ENCODE results near the gene MYL7.

Gene MYL7

DNA sequence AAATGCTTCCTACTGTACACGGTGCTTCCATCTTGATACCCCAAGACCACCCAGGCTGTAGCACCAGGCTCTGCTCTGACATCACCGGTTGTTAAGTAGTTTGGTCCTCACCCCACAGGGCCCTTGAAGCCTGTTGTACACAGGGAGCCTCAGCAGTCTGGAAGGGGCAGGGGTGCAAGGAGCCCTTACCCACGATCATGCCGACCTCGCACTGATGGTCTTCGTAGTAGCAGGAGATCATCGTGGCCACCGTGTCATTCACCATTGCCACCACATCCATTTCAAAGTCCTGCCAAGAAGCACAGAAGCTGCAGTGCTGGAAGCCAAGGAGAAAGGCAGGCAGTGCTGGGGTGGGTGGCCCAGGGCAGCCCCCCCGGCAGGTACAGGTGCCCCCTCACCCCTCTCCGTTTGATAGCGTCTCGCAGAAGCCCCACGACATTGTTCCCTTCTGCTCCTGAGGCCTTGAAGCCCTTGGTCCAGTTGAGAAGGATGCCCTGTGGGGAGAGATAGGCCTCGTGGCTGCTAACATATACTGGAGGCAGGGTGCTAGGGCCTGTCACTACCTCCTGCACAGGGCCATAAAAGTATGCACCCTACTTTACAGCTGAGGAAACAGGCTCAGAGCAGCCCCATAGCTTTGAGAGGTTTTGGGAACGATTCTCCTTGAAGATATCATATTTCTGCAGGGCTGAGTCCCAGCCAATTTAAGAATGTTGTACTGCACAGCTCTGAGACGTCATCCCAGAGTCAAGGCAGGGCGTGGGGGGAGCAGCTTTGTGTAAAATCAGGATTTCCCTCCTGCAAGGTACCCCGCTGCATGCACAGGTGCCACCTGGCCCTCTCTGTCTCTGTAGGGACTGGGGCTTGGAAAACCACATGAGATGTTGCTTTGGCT, 8.7 kb upstream of the MYL7 start:
- no peak for ATAC-seq

DNA sequence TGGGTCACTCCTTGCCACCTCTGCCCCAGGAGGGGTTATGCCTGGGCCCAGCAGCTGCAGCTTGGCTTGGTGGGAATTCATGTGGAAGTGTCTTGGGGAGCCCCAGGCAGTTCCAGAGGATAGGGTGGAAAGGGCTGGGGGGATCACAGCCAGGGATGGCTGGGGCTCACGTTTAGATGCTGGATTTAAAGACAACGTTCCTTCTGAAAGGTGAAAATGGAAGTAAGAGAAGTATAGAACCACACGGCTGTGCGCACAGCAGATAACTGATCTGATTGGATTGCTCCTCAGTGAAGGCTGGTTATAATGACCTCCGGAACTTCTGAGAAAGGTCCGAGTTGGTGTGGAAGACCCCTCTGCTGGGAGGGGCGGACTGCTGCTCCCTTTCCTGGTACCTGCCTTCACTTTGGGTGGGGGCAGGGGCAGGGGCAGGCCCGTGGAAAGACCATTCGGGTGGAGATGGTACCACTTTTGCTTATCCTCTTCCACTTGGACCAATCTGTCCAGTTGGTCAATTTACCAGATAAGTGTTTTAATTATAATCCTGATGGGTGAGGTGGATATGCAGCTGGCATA, 7.9 kb upstream of the MYL7 start:
- ATAC-seq, result no peak

GRCh38 chr7:44148166-44148565, 7.0 kb upstream of the MYL7 start:
- no peak for ATAC-seq

DNA sequence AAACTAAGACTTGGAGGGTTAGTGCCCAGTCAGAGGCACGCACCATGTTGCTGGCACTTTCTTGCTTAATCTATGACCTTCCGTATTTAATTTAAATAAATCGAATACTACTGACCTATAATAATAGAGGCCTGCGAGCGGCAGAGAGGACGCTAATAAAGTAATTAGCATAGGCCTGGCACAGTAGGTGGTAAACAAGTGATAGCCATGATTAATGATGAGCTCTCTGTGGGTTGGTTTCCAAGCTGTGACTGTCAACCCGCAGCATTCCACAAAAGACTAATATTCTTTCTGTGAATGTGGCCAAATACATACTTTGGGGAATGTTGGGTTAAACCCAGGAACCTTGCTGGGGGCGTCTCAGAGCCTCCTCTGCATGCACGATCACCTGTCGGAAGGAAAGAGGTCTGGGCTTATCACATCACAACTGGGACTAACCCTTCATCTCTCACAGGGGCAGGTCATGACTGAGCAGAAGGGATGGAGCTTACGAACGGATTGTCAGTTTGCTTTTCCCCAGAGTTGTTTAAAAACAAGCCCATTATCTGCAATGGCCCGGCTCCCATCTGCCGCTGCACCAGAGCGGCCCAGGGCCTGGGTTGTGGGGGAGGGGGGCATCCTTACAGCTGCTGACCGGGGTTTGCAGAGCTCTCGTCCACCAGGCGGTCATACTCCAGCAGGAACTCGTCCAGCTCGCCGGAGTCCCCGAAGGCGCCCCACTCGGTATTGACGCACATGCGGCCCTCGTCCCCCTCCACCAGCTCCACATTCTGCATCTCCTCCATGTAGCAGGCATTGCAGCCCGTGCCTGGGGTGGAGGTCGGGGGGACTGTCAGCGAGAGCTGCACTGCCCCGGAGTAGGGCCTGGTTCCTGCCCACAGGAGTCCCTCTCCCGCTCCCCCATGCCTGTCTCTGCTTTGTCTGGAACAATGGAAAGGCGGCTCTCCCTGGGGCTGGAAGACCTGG, 6.2 kb upstream of the MYL7 start:
- ATAC-seq, result no peak

- peak; percentile 47 to 57 for ATAC-seq
Measured at GRCh38 chr7:44145969-44146911, 5.1 kb upstream of the MYL7 start.

- peak; percentile 66 to 69 for ATAC-seq
Measured at GRCh38 chr7:44145479-44145968, 4.4 kb upstream of the MYL7 start.

GRCh38 chr7:44144968-44145478, 3.9 kb upstream of the MYL7 start:
- no peak for ATAC-seq

DNA sequence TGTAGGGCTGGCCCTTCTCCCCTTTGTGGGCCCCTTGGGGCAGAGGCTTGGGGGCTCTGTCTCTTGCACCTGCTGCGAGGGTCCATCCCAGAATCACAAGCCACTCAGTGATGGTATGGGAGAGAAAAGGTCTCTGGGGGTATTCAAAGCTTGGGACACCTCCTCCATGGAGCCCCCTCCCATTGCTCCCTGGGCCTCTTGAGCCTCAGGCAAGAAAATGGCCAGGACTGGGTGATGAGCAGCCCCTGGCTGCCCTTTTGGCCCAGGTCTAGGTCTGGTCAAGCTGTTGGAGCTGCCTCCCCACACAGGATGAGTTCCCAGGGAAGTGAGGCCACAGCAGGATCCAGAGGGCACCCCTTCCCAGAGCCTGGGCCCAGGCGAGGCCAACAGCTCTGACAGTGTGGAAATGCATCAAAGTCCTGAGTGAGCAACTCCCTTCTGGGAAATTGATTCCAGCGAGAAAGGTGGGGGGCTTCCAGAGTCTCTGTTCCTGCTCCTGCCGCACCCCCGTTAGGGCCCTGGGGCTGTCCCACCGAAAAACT, 3.4 kb upstream of the MYL7 start:
- no peak for ATAC-seq

DNA sequence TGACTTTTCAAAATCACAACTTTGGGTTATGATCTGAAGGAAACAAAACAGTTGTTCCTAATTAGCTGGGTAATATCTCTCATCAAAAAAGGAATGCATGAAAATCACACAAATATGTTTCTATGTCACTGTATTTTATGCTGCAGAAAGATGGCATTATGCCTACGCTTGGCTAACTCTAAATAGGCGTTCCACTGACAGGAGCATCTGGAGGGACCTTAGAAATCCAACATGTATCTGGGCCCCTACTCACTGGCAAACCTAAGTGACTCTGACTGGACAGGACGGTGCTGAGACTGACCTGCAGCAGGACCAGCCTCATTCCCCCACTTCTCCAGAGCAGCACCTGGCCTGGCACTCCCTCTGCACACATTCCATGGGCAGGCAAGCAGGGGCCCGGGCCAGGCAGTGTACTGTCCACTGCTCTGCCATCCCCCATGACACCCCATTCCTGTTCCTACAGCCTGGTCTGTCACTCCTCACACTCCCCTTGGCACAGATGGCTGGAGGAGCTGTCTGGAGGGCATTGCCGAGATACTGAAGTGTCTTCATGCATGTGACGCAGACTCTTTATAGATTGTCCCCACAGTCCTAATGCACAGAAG, 2.6 kb upstream of the MYL7 start:
- ATAC-seq, result no peak

DNA sequence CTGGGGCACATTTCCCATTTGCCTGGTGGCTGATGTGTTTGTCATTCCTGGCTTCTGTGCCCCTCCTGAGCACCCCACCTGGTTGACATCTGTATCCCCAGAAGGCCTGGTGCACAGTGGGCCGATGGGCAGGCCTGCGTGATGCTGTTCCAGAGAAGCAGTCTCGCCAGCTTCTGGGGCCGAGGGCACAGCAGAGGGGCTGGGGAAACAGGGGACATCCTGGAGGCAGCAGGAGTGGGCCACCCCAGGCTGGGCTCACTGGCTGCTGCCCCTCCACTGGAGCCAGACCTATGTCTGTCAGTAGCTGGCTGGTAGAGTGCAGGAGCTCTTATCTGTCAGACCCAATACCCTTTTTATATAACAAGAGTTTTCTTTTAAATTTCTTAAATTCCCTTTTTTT, 896 bp upstream of the MYL7 start:
- no peak for ATAC-seq

DNA sequence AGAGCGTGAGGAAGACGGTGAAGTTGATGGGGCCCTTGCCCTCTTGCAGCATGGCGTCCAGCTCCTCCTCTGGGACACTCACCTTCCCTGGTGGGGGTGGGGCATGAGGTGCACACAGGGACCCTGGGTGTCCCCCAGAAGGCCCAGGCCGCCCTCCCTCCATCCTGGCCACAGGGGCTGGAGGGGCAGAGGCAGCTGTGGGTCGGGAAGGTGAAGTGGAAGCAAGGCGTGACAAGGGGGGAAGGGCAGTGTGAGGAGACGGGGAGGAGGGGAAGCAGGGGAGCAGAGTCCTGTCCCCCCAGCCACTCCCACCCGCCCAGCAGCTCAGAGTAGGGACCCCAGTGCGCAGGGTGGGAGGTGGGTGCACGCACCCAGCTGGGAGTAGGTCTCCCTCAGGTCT, 791 bp downstream of the MYL7 start:
- no peak for ATAC-seq

- ATAC-seq, result no peak
Measured at GRCh38 chr7:44139311-44140010, 1.7 kb downstream of the MYL7 start.

GRCh38 chr7:44138698-44139097, 2.4 kb downstream of the MYL7 start:
- no peak for ATAC-seq

- no peak for ATAC-seq
Measured at GRCh38 chr7:44136731-44137130, 4.4 kb downstream of the MYL7 start.

DNA sequence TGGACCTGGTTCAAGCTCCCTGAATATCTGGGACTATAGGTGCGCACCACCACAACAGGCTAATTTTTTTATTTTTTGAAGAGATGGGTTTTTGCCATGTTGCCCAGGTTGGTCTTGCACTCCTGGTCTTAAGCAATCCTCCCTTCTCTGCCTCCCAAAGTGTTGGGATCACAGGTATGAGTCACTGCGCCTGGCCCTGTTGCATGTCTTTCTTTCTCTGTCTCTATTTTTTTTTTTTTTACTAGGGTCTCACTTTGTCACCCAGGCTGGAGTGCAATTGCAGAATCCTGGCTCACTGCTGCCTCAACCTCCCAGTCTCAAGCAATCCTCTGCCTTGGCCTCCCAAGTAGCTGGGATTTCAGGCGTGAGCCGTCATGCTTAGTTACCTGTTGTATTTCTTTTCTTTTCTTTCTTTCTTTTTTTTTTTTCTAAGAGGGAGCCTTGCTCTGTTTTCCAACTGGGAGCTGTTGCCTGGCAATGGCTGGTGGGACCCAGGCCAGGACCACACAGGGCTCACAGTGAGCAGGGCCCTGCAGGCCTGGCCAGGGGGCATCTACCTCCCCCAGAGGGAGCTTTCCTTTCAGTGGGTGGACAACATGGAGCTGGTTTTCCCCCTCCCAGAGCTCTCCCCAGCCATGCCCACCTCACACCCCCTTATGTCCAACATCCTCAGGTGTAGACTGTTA, 6.0 kb downstream of the MYL7 start:
- ATAC-seq, result no peak

DNA sequence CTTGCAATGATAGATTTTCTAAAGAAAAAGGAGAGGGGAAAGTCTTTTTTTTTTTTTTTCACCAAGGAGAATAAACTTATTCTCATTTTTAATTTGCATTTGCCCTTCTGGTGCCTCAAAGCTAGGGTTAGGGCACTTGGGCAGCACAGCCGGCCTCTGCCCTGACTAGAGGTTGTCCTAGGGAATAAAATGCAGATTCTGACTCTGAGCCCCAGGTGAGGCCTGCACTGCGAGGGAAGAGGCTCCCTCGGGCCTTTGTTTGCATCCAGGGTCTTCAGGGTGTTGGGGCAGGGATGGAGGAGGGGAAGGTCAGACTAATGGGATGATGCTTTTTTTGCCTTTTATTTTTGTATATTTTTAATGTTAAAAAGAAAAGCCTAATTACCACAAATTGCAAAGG, 7.8 kb downstream of the MYL7 start:
- ATAC-seq, result no peak

DNA sequence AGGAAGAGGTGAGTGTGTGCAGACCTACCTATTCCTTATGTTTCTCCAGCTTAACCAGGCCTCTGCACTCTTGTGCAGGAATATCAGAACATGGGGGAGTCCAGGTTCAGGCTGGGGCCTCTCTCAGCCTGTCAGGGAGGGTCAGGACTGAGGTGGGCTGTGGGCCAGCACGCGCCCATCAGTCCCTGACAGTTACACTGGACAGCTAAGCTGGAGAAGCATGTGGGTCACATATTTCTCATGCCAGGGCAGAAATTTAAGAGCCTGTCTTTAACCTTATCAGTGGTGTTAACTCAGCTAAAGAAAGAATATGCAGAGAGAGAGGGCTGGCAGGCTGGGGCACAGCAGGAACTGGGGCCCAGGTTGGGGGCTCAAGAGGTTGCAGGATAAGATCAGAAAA, 9.1 kb downstream of the MYL7 start:
- no peak for ATAC-seq

- ATAC-seq, result no peak
Measured at GRCh38 chr7:44131173-44132029, 9.7 kb downstream of the MYL7 start.

All from activated CD4-positive, CD25-positive, alpha-beta regulatory T cell treated with anti-CD3 and anti-CD28 coated beads, Interleukin-2, amount 50 U/mL, for 24 hours (primary cell).